ENCODE measurements around the gene TBC1D22A. TPM values are rescaled to one million over a fixed set of nuclear protein-coding genes. Genes with fewer than 3 reads are reported as not detected.

TBC1D22A gene
- total RNA-seq, 2 experiments from 2014 or later, result 22.3 to 43.9 TPM

DNA sequence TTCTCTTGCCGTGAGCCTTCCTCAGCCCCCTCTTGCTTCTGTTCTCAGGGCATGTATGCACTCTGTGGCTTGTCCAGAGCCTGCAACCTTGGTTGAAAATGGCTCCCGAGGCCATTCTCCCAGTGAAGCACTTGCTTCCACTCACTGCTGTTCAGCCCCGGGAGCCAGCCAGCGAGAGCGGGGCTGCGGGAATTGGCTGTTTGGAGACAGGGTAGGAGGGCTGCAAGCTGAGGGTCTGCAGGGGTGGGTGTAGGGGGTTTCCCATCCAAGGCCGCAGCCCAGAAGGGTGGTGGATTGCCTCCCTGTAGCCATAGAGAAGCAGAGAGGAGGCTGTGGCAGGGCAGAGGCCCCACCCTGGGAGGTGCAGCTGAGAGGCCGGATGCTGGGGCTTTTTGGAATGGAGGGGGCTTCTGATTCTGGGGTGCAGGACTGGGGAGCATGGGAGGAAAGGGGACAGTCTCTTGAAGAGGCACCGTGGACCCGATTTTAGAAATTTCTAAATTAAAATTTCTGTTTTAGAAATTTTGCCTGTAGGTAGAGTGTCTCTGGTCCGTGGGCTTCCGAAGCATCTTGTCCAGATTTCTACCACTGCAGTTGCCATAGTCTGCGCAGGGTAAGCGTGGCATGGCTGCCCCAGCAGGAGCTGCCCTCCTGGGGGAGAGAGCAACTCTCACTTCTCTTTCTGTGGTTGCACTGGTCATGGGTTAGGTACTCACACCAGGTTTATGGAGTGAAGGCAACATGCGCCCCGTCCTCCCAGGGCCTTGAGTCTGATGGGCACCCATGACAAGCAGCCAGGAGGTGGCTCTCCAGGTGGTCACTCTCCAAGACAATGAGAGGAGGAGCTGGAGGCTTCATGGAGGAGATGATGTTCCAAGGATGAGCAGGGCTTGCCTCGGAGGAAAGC is 100.2 kb downstream of the TBC1D22A start:
- Histone ChIP-seq H3K4me3 (ENCODE audit: low read depth, low read length, poor library complexity, severe bottlenecking) (no peak overlapping the region), H3K9me3 (ENCODE audit: low read length) (no peaks in the 10 kb centered on the region), H3K36me3 (ENCODE audit: insufficient read depth, low read length) (no peaks in the 10 kb centered on the region; the same call in 1 of the 2 replicates), H2AFZ (ENCODE audit: low read length) (no peak overlapping the region), H3K27ac (ENCODE audit: low read depth, low read length, poor library complexity, severe bottlenecking) (no peak overlapping the region), H3K79me2 (ENCODE audit: insufficient read depth, low read depth, low read length) (no peaks in the 10 kb centered on the region), H3K4me2 (ENCODE audit: low read length) (no peak overlapping the region), H3K9me2 (ENCODE audit: insufficient read depth, low read length) (no peaks in the 10 kb centered on the region), H3K4me1 (ENCODE audit: insufficient read depth, low read length, poor library complexity, severe bottlenecking) (no peaks in the 10 kb centered on the region), H4K20me1 (ENCODE audit: insufficient read depth, low read length) (no peaks in the 10 kb centered on the region)
- intact Hi-C loops (cut with micrococcal nuclease; ENCODE audit: unreplicated experiment), result no loop called here
- ChIA-PET CTCF (ENCODE audit: unreplicated experiment) (no interaction called here), POLR2A (interaction anchor here (1.0 kb wide), 1 partner anchor 46 kb away, joined by 3 read pairs; no protein-coding TSS in a partner anchor)
- no peak for DNase-seq (ENCODE audit: low spot score)
- no peak for TF ChIP-seq CTCF (conservative IDR thresholded peaks at IDR 0.05; ENCODE audit: low read length)
- TF ChIP-seq EZH2phosphoT487 (IDR thresholded peaks at IDR 0.05; ENCODE audit: borderline replicate concordance, low read depth, low read length), result no peak
- BruUV-seq (replicated peaks), result no TSS peak

GRCh38 chr22:46863794-46864193 is 101.3 kb downstream of the TBC1D22A start:
- TF ChIP-seq EZH2phosphoT487 (IDR thresholded peaks at IDR 0.05; ENCODE audit: borderline replicate concordance, low read depth, low read length) (no peak), CTCF (conservative IDR thresholded peaks at IDR 0.05; ENCODE audit: low read length) (no peak)
- ChIA-PET POLR2A (interaction anchor here (1.0 kb wide), 1 partner anchor 47 kb away, joined by 3 read pairs; no protein-coding TSS in a partner anchor), CTCF (ENCODE audit: unreplicated experiment) (no interaction called here)
- no peak overlapping the region for H3K4me2 ChIP-seq (ENCODE audit: low read length)
- no peak overlapping the region for H2AFZ ChIP-seq (ENCODE audit: low read length)
- intact Hi-C loops (cut with micrococcal nuclease; ENCODE audit: unreplicated experiment), result no loop called here
- H3K36me3 ChIP-seq (ENCODE audit: insufficient read depth, low read length), result no peaks in the 10 kb centered on the region; the same call in 1 of the 2 replicates
- no TSS peak for BruUV-seq (replicated peaks)
- H3K4me3 ChIP-seq (ENCODE audit: low read depth, low read length, poor library complexity, severe bottlenecking), result no peak overlapping the region
- H3K79me2 ChIP-seq (ENCODE audit: insufficient read depth, low read depth, low read length), result no peaks in the 10 kb centered on the region
- no peaks in the 10 kb centered on the region for H3K9me2 ChIP-seq (ENCODE audit: insufficient read depth, low read length)
- peaks cover 3% of the 10 kb centered on the region; the same call in 1 of the 2 replicates for H4K20me1 ChIP-seq (ENCODE audit: insufficient read depth, low read length)
- no peaks in the 10 kb centered on the region for H3K4me1 ChIP-seq (ENCODE audit: insufficient read depth, low read length, poor library complexity, severe bottlenecking)
- no peak for DNase-seq (ENCODE audit: low spot score)
- no peaks in the 10 kb centered on the region for H3K9me3 ChIP-seq (ENCODE audit: low read length)
- H3K27ac ChIP-seq (ENCODE audit: low read depth, low read length, poor library complexity, severe bottlenecking), result no peak overlapping the region

All from OCI-LY7 (cell line).